CD14-positive monocyte (primary cell): ENCODE results near the gene RNF186. TPM values are rescaled to one million over a fixed set of nuclear protein-coding genes. Genes with fewer than 3 reads are reported as not detected.
A peak's percentile ranks its signal among the peaks of the same experiment; 100 is the strongest.

Experiments used
- DNase-seq, 3 donors: peaks; one replicate each; pipeline ENCODE4 v3.0.0-alpha.2; 2011 to 2022
- H2AFZ ChIP-seq: 2 replicates; pipeline ENCODE4 v1.6.0; 2012; ENCODE audit warnings: mild to moderate bottlenecking, low read depth, low read length, inconsistent platforms; ENCODE audit not compliant: insufficient read depth, poor library complexity, severe bottlenecking
- H3K27ac ChIP-seq, 2 donors: 1 replicate in 1 of 2; 2 replicates in 1 of 2; pipeline ENCODE4 v1.5.1; 2012 to 2013; ENCODE audit warnings: low read length in 2 of 2, control low read depth in 1 of 2, inconsistent platforms in 1 of 2, low read depth in 1 of 2, mild to moderate bottlenecking in 1 of 2
- H3K27me3 ChIP-seq, 2 donors: one replicate each; pipeline versions ENCODE4 v1.6.0 to v1.6.1; 2011 to 2013; ENCODE audit warnings: low read length in 2 of 2; ENCODE audit not compliant: control insufficient read depth in 2 of 2, insufficient read depth in 2 of 2
- H3K36me3 ChIP-seq, 2 donors: replicated peaks in 1 of 2; 1 replicate in 1 of 2; 2 replicates in 1 of 2; pipeline versions ENCODE4 v1.5.1 to v1.6.1; 2012 to 2013; ENCODE audit warnings: low read length in 2 of 2, control low read depth in 1 of 2, inconsistent platforms in 1 of 2, mild to moderate bottlenecking in 1 of 2; ENCODE audit not compliant: insufficient read depth in 2 of 2, control insufficient read depth in 1 of 2
- H3K4me1 ChIP-seq, 2 donors: 1 replicate in 1 of 2; 2 replicates in 1 of 2; pipeline versions ENCODE4 v1.5.1 to v1.6.1; 2012 to 2013; ENCODE audit warnings: low read length in 2 of 2, control low read depth in 1 of 2, inconsistent platforms in 1 of 2, mild to moderate bottlenecking in 1 of 2, moderate library complexity in 1 of 2; ENCODE audit not compliant: insufficient read depth in 2 of 2, control insufficient read depth in 1 of 2
- H3K4me2 ChIP-seq: replicated peaks from 2 replicates; pipeline ENCODE3; 2012; ENCODE audit warnings: low read length, moderate library complexity, mild to moderate bottlenecking; ENCODE audit not compliant: poor library complexity, severe bottlenecking; ENCODE audit errors: extremely low read depth
- H3K4me3 ChIP-seq, 3 experiments: fragments of 200-600 bp in 1 of 3; sonication (generic) in 1 of 3; replicated peaks in 1 of 3; 1 replicate in 2 of 3; 2 replicates in 1 of 3; pipeline ENCODE4 v1.5.1; 2011 to 2013; ENCODE audit warnings: low read length in 3 of 3, mild to moderate bottlenecking in 3 of 3, control low read depth in 2 of 3, low read depth in 2 of 3, inconsistent platforms in 1 of 3, moderate library complexity in 1 of 3
- H3K79me2 ChIP-seq: 2 replicates; pipeline ENCODE4 v1.6.0; 2012; ENCODE audit warnings: mild to moderate bottlenecking, control low read depth, inconsistent platforms, low read length, moderate library complexity; ENCODE audit not compliant: insufficient read depth
- H3K9ac ChIP-seq: 2 replicates; pipeline ENCODE4 v1.6.0; 2017; ENCODE audit warnings: low read length, mild to moderate bottlenecking; ENCODE audit not compliant: insufficient read depth, poor library complexity, severe bottlenecking
- H3K9me3 ChIP-seq, 2 donors: replicated peaks in 1 of 2; 1 replicate in 1 of 2; 2 replicates in 1 of 2; pipeline versions ENCODE4 v1.5.1 to v1.6.1; 2012 to 2013; ENCODE audit warnings: low read length in 2 of 2, control low read depth in 1 of 2; ENCODE audit not compliant: control insufficient read depth in 1 of 2, insufficient read depth in 1 of 2
- H4K20me1 ChIP-seq: 2 replicates; pipeline ENCODE4 v1.6.0; 2012; ENCODE audit warnings: mild to moderate bottlenecking, low read length, control low read depth, moderate library complexity; ENCODE audit not compliant: insufficient read depth
- H3K27ac Mint-ChIP-seq, 7 donors: one replicate each; pipeline ENCODE4 v1.8.0; 2020; ENCODE audit warnings: mild to moderate bottlenecking in 7 of 7, mixed read lengths in 7 of 7, moderate library complexity in 6 of 7, inconsistent platforms in 2 of 7
- H3K27me3 Mint-ChIP-seq, 3 donors: one replicate each; pipeline ENCODE4 v1.8.0; 2021 to 2022; ENCODE audit warnings: low read depth in 3 of 3, mild to moderate bottlenecking in 3 of 3, mixed read lengths in 3 of 3, moderate library complexity in 3 of 3, inconsistent platforms in 1 of 3
- H3K36me3 Mint-ChIP-seq, 2 donors: one replicate each; pipeline ENCODE4 v1.8.0; 2020; ENCODE audit warnings: mixed read lengths in 2 of 2, inconsistent platforms in 1 of 2, mild to moderate bottlenecking in 1 of 2
- H3K4me1 Mint-ChIP-seq: one replicate; pipeline ENCODE4 v1.8.0; 2020; ENCODE audit warnings: mild to moderate bottlenecking, mixed read lengths
- H3K4me3 Mint-ChIP-seq, 2 donors: one replicate each; pipeline ENCODE4 v1.8.0; 2020; ENCODE audit warnings: mild to moderate bottlenecking in 2 of 2, mixed read lengths in 2 of 2, moderate library complexity in 1 of 2
- H3K9me3 Mint-ChIP-seq, 7 donors: one replicate each; pipeline ENCODE4 v1.8.0; 2020 to 2022; ENCODE audit warnings: mixed read lengths in 7 of 7, mild to moderate bottlenecking in 6 of 7, moderate library complexity in 6 of 7, inconsistent platforms in 2 of 7
- CTCF ChIP-seq: fragments of 200-600 bp; IDR thresholded peaks from one replicate; pipeline ENCODE4 v1.8.0; 2022; ENCODE audit warnings: antibody characterized with exemption, mild to moderate bottlenecking
- WGBS: methylation state at CpG from one replicate; pipeline ENCODE4 v1.1.5; 2013; ENCODE audit warnings: missing lambda C conversion rate; ENCODE audit not compliant: insufficient coverage; 5-methylcytosine and 5-hydroxymethylcytosine counted together
- intact Hi-C, 2 donors: fragments of 100-400 bp; cut with micrococcal nuclease; formaldehyde crosslinking; loops; one replicate each; pipeline versions ENCODE4 v1.15.0 to v1.15.1; 2023
- polyA plus RNA-seq, 3 donors: library from polyadenylated mRNA; depleted of rRNA in 1 of 3; unstranded in 2 of 3; stranded (reverse) in 1 of 3; fragments of 300-500 nt in 2 of 3; fragments of >200 nt in 1 of 3; fragmentation: Illumina TruSeq in 2 of 3; gene quantifications; 1 replicate in 2 of 3; 2 replicates in 1 of 3; pipeline ENCODE4 v1.2.3, GENCODE V29; 2012 to 2021

RNF186 gene
- polyA plus RNA-seq, 3 donors: not detected

GRCh38 chr1:19797827-19798226 is 17.3 kb downstream of the RNF186 start:
- intact Hi-C loops: no loop called here
- H3K27me3 Mint-ChIP-seq: peaks cover 0 to 2% (median 0%) of the 10 kb centered on the region in 3 donors
- Histone ChIP-seq H3K27me3 (peaks cover 0 to 3% of the 10 kb centered on the region in 2 donors), H2AFZ (no peak overlapping the region), H3K4me3 (no peak overlapping the region), H3K27ac (no peak overlapping the region), H3K9me3 (no peaks in the 10 kb centered on the region), H3K4me1 (peaks cover 16 to 28% of the 10 kb centered on the region in 2 donors), H4K20me1 (no peaks in the 10 kb centered on the region), H3K9ac (no peak overlapping the region), H3K79me2 (peaks cover 4% of the 10 kb centered on the region), H3K36me3 (peaks cover 0 to 4% of the 10 kb centered on the region in 2 donors), H3K4me2 (no peak overlapping the region)
- 100% methylated on average over 1 of the region's 5 CpGs for WGBS
- peaks cover 15 to 16% of the 10 kb centered on the region in 2 donors for H3K36me3 Mint-ChIP-seq
- TF ChIP-seq CTCF: no peak
- no peak overlapping the region for H3K4me3 Mint-ChIP-seq
- H3K9me3 Mint-ChIP-seq: peaks cover 0 to 5% (median 2%) of the 10 kb centered on the region in 7 donors
- no peak for DNase-seq
- peaks cover 44% of the 10 kb centered on the region for H3K4me1 Mint-ChIP-seq
- H3K27ac Mint-ChIP-seq: peak overlapping the region in 4 of 7 donors; percentile 3 to 47 (median 37)

- H3K9me3 ChIP-seq: no peaks in the 10 kb centered on the region
- H3K4me3 ChIP-seq: no peak overlapping the region
- peak overlapping the region in 1 of 2 donors; percentile 41 for H3K27ac ChIP-seq
- Mint-ChIP-seq H3K4me1 (peaks cover 50% of the 10 kb centered on the region), H3K4me3 (no peak overlapping the region), H3K9me3 (peaks cover 0 to 6% (median 3%) of the 10 kb centered on the region in 7 donors), H3K27me3 (no peaks in the 10 kb centered on the region), H3K27ac (peak overlapping the region in 2 of 7 donors; percentile 23 to 38), H3K36me3 (peaks cover 32 to 36% of the 10 kb centered on the region in 2 donors)
- H3K9ac ChIP-seq: no peak overlapping the region
- no CpG with 5 or more reads among the region's 4 CpGs for WGBS
- intact Hi-C loops: no loop called here
- peak overlapping the region; percentile 11 for H3K4me2 ChIP-seq
- H3K79me2 ChIP-seq: peaks cover 4% of the 10 kb centered on the region
- H2AFZ ChIP-seq: no peak overlapping the region
- H3K36me3 ChIP-seq: peaks cover 0 to 17% of the 10 kb centered on the region in 2 donors
- no peaks in the 10 kb centered on the region for H3K27me3 ChIP-seq
- H4K20me1 ChIP-seq: no peaks in the 10 kb centered on the region
- TF ChIP-seq CTCF: no peak
- peaks cover 14 to 24% of the 10 kb centered on the region in 2 donors for H3K4me1 ChIP-seq
- DNase-seq: peak in 1 of 3 donors; percentile 2
Observed at GRCh38 chr1:19794583-19794982, 20.5 kb downstream of the RNF186 start.
